NCI-H146 (cell line): ENCODE data around the gene CACNB2.
A peak's percentile ranks its signal among the peaks of the same experiment; 100 is the strongest.

ENCODE experiments used
- DNase-seq: peaks from one replicate; lab custom pipeline; 2025; lab: John Stamatoyannopoulos, UW

CACNB2 gene

GRCh38 chr10:18230794-18231193 lies 90.6 kb downstream of the CACNB2 start:
- no peak for DNase-seq

- DNase-seq: no peak
These were observed 91.3 kb downstream of the CACNB2 start for GRCh38 chr10:18231480-18231879.

- DNase-seq: peak; percentile 55
These were observed 93.6 kb downstream of the CACNB2 start for GRCh38 chr10:18233775-18234174.

- no peak for DNase-seq
These were observed 95.3 kb downstream of the CACNB2 start for GRCh38 chr10:18235477-18235876.

GRCh38 chr10:18236756-18237155 lies 96.5 kb downstream of the CACNB2 start:
- DNase-seq: no peak

- peak; percentile 16 for DNase-seq
These were observed 98.8 kb downstream of the CACNB2 start for GRCh38 chr10:18238870-18239485.

- no peak for DNase-seq
These were observed 100.1 kb downstream of the CACNB2 start for GRCh38 chr10:18240185-18240882.

GRCh38 chr10:18246967-18247366 lies 106.7 kb downstream of the CACNB2 start:
- peak; percentile 19 for DNase-seq

GRCh38 chr10:18252086-18252485 lies 111.9 kb downstream of the CACNB2 start:
- DNase-seq: no peak

- no peak for DNase-seq
These were observed 113.9 kb downstream of the CACNB2 start for GRCh38 chr10:18254086-18254485.

GRCh38 chr10:18254692-18255091 lies 114.5 kb downstream of the CACNB2 start:
- no peak for DNase-seq

GRCh38 chr10:18260310-18260922 lies 120.2 kb downstream of the CACNB2 start:
- DNase-seq: no peak

- no peak for DNase-seq
These were observed 120.9 kb downstream of the CACNB2 start for GRCh38 chr10:18261063-18261610.

GRCh38 chr10:18261768-18262231 lies 121.6 kb downstream of the CACNB2 start:
- DNase-seq: no peak

GRCh38 chr10:18264466-18265050 lies 124.3 kb downstream of the CACNB2 start:
- no peak for DNase-seq

- no peak for DNase-seq
These were observed 127.8 kb downstream of the CACNB2 start for GRCh38 chr10:18268005-18268404.

GRCh38 chr10:18271491-18271890 lies 131.3 kb downstream of the CACNB2 start:
- no peak for DNase-seq

- DNase-seq: no peak
These were observed 132.8 kb downstream of the CACNB2 start for GRCh38 chr10:18273039-18273438.

GRCh38 chr10:18278181-18278580 lies 138.0 kb downstream of the CACNB2 start:
- DNase-seq: no peak

GRCh38 chr10:18279173-18279572 lies 138.9 kb downstream of the CACNB2 start:
- no peak for DNase-seq

GRCh38 chr10:18282094-18282493 lies 141.9 kb downstream of the CACNB2 start:
- DNase-seq: no peak

- peak; percentile 68 for DNase-seq
These were observed 150.6 kb downstream of the CACNB2 start for GRCh38 chr10:18290651-18291313.
